Neural progenitor cell (in vitro differentiated cells): ENCODE measurements around the gene GMCL1. TPM values are rescaled to one million over a fixed set of nuclear protein-coding genes. Genes with fewer than 3 reads are reported as not detected.

ENCODE experiments used
- DNase-seq: peaks from one replicate; pipeline ENCODE4 v3.0.0-alpha.2; 2016; ENCODE audit warnings: low spot score
- H2AFZ ChIP-seq: fragments of 200-600 bp; sonication (generic); replicated peaks from 2 replicates; pipeline ENCODE4 v1.6.1; 2016; ENCODE audit warnings: antibody characterized with exemption
- H3F3A ChIP-seq: fragments of 200-600 bp; sonication (generic); 2 replicates; pipeline ENCODE4 v1.6.1; 2016; ENCODE audit warnings: antibody characterized with exemption, low read depth
- H3K27ac ChIP-seq: fragments of 200-600 bp; sonication (generic); 2 replicates; pipeline ENCODE4 v1.5.1; 2016; ENCODE audit warnings: mild to moderate bottlenecking
- H3K27me3 ChIP-seq: fragments of 200-600 bp; sonication (generic); 2 replicates; pipeline ENCODE4 v1.6.1; 2016; ENCODE audit warnings: mild to moderate bottlenecking, moderate library complexity
- H3K36me3 ChIP-seq: fragments of 200-600 bp; sonication (generic); 2 replicates; pipeline ENCODE4 v1.5.1; 2016
- H3K4me1 ChIP-seq: fragments of 200-600 bp; sonication (generic); 2 replicates; pipeline ENCODE4 v1.6.1; 2016; ENCODE audit warnings: mixed run types
- H3K4me2 ChIP-seq: fragments of 200-600 bp; sonication (generic); 2 replicates; pipeline ENCODE4 v1.6.1; 2016
- H3K4me3 ChIP-seq: fragments of 200-600 bp; sonication (generic); 2 replicates; pipeline ENCODE4 v1.5.1; 2016
- H3K79me2 ChIP-seq: fragments of 200-600 bp; sonication (generic); 2 replicates; pipeline ENCODE4 v1.6.1; 2016; ENCODE audit warnings: low read depth
- H3K9ac ChIP-seq: fragments of 200-600 bp; sonication (generic); 2 replicates; pipeline ENCODE4 v1.6.1; 2016
- H3K9me3 ChIP-seq: fragments of 200-600 bp; sonication (generic); 2 replicates; pipeline ENCODE4 v1.5.1; 2016; ENCODE audit warnings: low read depth
- H4K20me1 ChIP-seq: fragments of 200-600 bp; sonication (generic); 2 replicates; pipeline ENCODE4 v1.6.1; 2016; ENCODE audit warnings: low read depth
- H3K27ac Mint-ChIP-seq: 3 replicates; pipeline ENCODE4 v1.8.0; 2021; ENCODE audit warnings: mixed read lengths
- H3K27me3 Mint-ChIP-seq: 2 replicates; pipeline ENCODE4 v1.8.0; 2022; ENCODE audit warnings: low read depth, mild to moderate bottlenecking, inconsistent platforms, moderate library complexity, mixed read lengths; ENCODE audit not compliant: insufficient read depth
- H3K36me3 Mint-ChIP-seq: 3 replicates; pipeline ENCODE4 v1.8.0; 2021; ENCODE audit warnings: mixed read lengths
- H3K4me1 Mint-ChIP-seq: 3 replicates; pipeline ENCODE4 v1.8.0; 2021; ENCODE audit warnings: mixed read lengths
- H3K4me3 Mint-ChIP-seq: 3 replicates; pipeline ENCODE4 v1.8.0; 2021; ENCODE audit warnings: mild to moderate bottlenecking, moderate library complexity, mixed read lengths
- H3K9me3 Mint-ChIP-seq: 3 replicates; pipeline ENCODE4 v1.8.0; 2020; ENCODE audit warnings: mixed read lengths
- EZH2 ChIP-seq: fragments of 200-600 bp; sonication (generic); IDR thresholded peaks from 2 replicates; pipeline ENCODE4 v1.6.1; 2017; ENCODE audit warnings: antibody characterized with exemption, mild to moderate bottlenecking, moderate library complexity
- EZH2phosphoT487 ChIP-seq: fragments of 200-600 bp; sonication (generic); IDR thresholded peaks from 2 replicates; pipeline ENCODE4 v1.6.1; 2017; ENCODE audit warnings: antibody characterized with exemption
- total RNA-seq: library from RNA; depleted of rRNA; stranded (reverse); fragments of >200 nt; gene quantifications from 2 replicates; pipeline ENCODE4 v1.2.3, GENCODE V29; 2015; ENCODE audit warnings: low replicate concordance
- TF ChIP-seq, protein P1 (sequence below): fragments of 200-600 bp; sonication (generic); IDR thresholded peaks from 2 replicates; pipeline ENCODE4 v1.5.1; 2017; ENCODE audit warnings: antibody characterized with exemption, mild to moderate bottlenecking

The GMCL1 gene
- total RNA-seq, 1 donor from 2014 or later = 23.1 TPM

DNA sequence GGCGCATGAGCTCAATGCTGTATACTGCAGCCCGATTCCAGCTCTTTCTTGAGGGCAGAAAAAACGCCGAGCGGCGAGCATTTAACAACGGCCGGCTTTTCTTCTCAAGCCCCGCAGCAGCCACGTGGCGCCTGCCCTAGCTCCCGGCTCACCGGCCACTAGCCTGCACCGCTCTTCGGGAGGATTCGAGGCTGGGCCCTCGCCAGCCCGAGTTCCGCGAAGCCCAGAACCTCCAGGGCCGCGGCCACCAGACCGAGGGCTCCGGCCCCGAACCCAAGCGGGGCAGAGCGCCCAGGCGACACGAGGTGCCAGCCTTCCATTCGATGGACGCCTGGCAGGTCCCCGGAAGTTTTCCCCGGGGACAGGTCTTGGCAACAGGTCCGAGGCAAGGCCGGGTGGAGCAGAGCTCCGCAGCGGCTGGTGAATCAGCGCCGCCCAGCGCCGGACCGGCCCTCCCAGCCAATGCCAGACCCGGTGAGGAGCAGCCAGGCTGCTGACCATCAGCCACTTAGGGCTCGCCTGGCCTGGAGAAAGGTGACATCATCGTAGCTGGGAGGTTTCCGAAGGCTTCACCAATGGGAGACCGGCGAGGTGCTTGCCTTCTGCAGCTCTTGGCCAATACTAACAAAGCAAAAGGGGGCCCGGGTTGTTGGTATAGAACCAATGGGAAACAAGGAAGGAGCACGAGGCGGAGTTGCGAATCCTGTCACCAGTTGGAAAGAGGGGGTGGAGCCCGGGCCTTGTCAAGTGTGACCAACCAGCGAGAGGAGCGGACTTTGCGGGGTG is 84.9 kb downstream of the GMCL1 start:
- Histone ChIP-seq H3K79me2 (no peaks in the 10 kb centered on the region), H3K9ac (peak overlapping the region; percentile 62), H3K36me3 (no peaks in the 10 kb centered on the region), H3K9me3 (no peaks in the 10 kb centered on the region), H3F3A (peaks cover 39% of the 10 kb centered on the region), H3K27ac (peak overlapping the region; percentile 94), H3K4me2 (peak overlapping the region; percentile 74), H3K27me3 (no peaks in the 10 kb centered on the region), H3K4me3 (peak overlapping the region; percentile 53), H3K4me1 (no peaks in the 10 kb centered on the region), H4K20me1 (no peaks in the 10 kb centered on the region), H2AFZ (no peak overlapping the region)
- peak; percentile 100 for DNase-seq
- Mint-ChIP-seq H3K27me3 (no peaks in the 10 kb centered on the region), H3K4me3 (peak overlapping the region; percentile 90), H3K36me3 (no peaks in the 10 kb centered on the region), H3K4me1 (peaks cover 6% of the 10 kb centered on the region), H3K27ac (peak overlapping the region; percentile 83), H3K9me3 (no peaks in the 10 kb centered on the region)
- TF ChIP-seq, protein P1, sequence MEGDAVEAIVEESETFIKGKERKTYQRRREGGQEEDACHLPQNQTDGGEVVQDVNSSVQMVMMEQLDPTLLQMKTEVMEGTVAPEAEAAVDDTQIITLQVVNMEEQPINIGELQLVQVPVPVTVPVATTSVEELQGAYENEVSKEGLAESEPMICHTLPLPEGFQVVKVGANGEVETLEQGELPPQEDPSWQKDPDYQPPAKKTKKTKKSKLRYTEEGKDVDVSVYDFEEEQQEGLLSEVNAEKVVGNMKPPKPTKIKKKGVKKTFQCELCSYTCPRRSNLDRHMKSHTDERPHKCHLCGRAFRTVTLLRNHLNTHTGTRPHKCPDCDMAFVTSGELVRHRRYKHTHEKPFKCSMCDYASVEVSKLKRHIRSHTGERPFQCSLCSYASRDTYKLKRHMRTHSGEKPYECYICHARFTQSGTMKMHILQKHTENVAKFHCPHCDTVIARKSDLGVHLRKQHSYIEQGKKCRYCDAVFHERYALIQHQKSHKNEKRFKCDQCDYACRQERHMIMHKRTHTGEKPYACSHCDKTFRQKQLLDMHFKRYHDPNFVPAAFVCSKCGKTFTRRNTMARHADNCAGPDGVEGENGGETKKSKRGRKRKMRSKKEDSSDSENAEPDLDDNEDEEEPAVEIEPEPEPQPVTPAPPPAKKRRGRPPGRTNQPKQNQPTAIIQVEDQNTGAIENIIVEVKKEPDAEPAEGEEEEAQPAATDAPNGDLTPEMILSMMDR = peak; percentile 22
- no peak for TF ChIP-seq EZH2

DNA sequence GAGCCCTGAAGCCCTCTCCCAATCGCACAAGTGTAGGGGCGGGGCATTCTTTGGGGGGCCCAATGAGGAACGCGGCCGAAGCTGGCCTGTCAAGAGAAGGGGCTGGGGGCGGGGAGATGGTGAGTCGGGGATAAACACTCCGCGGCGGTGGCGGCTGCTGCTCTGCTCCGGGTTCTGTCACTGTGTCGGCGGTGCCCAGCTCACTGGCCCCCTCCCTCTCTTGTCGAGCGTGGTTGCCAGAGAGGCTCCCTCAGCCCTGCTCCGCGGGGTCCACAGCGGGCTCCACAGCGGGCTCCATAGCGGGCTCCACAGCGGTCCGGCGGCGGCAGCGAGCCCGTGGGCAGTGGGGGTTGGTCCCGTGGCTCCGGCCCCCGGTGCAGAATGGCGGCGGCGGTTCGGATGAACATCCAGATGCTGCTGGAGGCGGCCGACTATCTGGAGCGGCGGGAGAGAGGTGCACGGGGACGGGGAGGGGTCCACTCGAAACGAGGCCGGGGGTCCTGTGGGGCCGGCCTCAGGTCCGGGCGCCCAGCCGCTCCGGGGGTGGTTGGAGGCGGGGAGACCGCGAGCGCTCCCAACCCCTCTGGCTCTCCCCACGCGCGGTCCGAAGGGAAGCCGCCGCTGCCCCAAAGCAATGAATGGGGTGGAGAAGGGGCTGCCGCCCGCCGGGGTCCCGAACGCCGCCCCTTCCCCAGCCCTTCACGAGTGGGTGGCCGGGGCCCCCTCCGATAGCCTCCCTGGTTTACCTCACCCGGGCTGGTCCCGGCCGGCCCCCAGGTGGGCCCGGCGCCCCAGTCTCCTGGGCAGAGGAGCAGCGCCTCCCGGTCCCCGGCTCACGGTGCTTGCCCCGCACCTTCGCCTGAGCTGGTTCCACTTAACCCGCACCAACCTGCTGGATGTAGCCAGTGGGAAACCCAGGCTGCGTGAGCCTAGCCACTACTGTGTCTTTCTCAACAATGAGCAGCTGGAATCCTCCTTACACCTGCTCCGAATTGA is 85.8 kb downstream of the GMCL1 start, which contains the start of gene MXD1:
Gene MXD1 (plus strand): TSS at position 160 of the 996 bp plus-strand sequence. CDS start 222 bp downstream, at position 382.
- DNase-seq = peak; percentile 57
- Histone ChIP-seq H3K36me3 (no peaks in the 10 kb centered on the region), H3K27ac (peak within 1 kb of the TSS; percentile 94), H3F3A (peaks cover 39% of the 10 kb centered on the region), H4K20me1 (no peaks in the 10 kb centered on the region), H3K4me2 (peak within 1 kb of the TSS; percentile 80), H3K9ac (peak within 1 kb of the TSS; percentile 62), H2AFZ (peak within 1 kb of the TSS; percentile 57), H3K79me2 (no peaks in the 10 kb centered on the region), H3K4me3 (peak within 1 kb of the TSS; percentile 86), H3K9me3 (no peaks in the 10 kb centered on the region), H3K27me3 (no peaks in the 10 kb centered on the region), H3K4me1 (no peaks in the 10 kb centered on the region)
- H3K27ac Mint-ChIP-seq = peak within 1 kb of the TSS; percentile 83
- H3K36me3 Mint-ChIP-seq = no peaks in the 10 kb centered on the region
- H3K4me3 Mint-ChIP-seq = peak within 1 kb of the TSS; percentile 90
- TF ChIP-seq EZH2 = peak; percentile 23
- TF ChIP-seq, protein P1 = no peak
- peaks cover 6% of the 10 kb centered on the region for H3K4me1 Mint-ChIP-seq
- H3K9me3 Mint-ChIP-seq = no peaks in the 10 kb centered on the region
- H3K27me3 Mint-ChIP-seq = no peaks in the 10 kb centered on the region

DNA sequence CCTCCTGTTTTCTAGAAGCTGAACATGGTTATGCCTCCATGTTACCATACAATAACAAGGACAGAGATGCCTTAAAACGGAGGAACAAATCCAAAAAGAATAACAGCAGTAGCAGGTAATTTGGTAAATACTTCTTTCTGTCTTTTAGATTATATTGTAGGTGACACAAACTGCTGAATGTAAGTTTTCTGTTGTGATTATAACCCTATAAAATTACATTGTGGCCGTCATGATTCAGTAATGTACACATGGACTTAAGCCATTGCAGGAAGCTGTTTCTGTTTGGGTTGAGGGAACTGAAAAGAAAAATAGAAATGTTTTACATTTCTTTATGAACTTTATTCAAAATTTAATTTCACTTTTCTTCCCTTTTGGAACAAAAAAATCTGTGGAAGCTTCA is 86.6 kb downstream of the GMCL1 start:
- Mint-ChIP-seq H3K27me3 (no peaks in the 10 kb centered on the region), H3K4me1 (peaks cover 6% of the 10 kb centered on the region), H3K27ac (no peak overlapping the region), H3K36me3 (no peaks in the 10 kb centered on the region), H3K9me3 (no peaks in the 10 kb centered on the region), H3K4me3 (peak overlapping the region; percentile 82)
- no peak for DNase-seq
- Histone ChIP-seq H3K4me3 (peak overlapping the region; percentile 86), H3K4me1 (no peaks in the 10 kb centered on the region), H3K9me3 (no peaks in the 10 kb centered on the region), H3K36me3 (no peaks in the 10 kb centered on the region), H4K20me1 (no peaks in the 10 kb centered on the region), H3K27me3 (no peaks in the 10 kb centered on the region), H3K4me2 (peak overlapping the region; percentile 80), H3F3A (peaks cover 31% of the 10 kb centered on the region), H3K9ac (peak overlapping the region; percentile 57), H3K79me2 (no peaks in the 10 kb centered on the region), H3K27ac (no peak overlapping the region), H2AFZ (no peak overlapping the region)
- TF ChIP-seq EZH2 (no peak), EZH2phosphoT487 (no peak)
- TF ChIP-seq, protein P1 = no peak
